ES-I3 (cell line): ENCODE data around the gene KAZN.

Experiments used
- H3K36me3 ChIP-seq: 2 replicates; pipeline ENCODE4 v1.6.1; 2013; ENCODE audit warnings: mild to moderate bottlenecking, low read length, control low read depth, moderate library complexity; ENCODE audit not compliant: insufficient read depth
- H3K4me1 ChIP-seq: 2 replicates; pipeline ENCODE4 v1.6.1; 2013; ENCODE audit warnings: mild to moderate bottlenecking, control low read depth, low read length; ENCODE audit not compliant: insufficient read depth
- H3K9ac ChIP-seq: 2 replicates; pipeline ENCODE4 v1.6.1; 2013; ENCODE audit warnings: low read depth, mild to moderate bottlenecking, low read length, moderate library complexity
- H3K9me3 ChIP-seq: 2 replicates; pipeline ENCODE4 v1.6.1; 2013; ENCODE audit warnings: mild to moderate bottlenecking, low read length, moderate library complexity; ENCODE audit not compliant: control insufficient read depth, insufficient read depth

The KAZN gene

DNA sequence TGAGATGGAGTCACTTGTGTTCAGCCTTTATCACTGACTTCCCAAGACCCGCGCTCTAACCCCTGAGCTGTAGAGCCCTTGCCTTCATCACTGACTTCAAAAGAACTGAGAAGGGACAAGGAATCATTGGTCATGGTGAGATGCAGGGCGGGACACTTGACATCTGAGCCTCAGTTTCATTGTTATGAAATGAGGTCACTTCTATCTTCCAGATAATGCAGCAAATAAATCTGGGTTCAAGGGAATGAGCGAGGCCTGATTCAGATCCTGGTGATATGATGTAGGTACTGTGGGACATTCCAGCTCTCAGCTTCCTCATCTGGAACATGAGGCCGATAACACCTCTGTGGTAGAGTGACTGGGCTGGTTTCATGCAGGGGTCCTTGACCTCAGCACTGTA, 13.8 kb downstream of the KAZN start:
- no peaks in the 10 kb centered on the region for H3K9me3 ChIP-seq
- H3K4me1 ChIP-seq, result no peaks in the 10 kb centered on the region
- H3K9ac ChIP-seq, result no peak overlapping the region
- peaks cover 9% of the 10 kb centered on the region; the same call in 1 of the 2 replicates for H3K36me3 ChIP-seq

DNA sequence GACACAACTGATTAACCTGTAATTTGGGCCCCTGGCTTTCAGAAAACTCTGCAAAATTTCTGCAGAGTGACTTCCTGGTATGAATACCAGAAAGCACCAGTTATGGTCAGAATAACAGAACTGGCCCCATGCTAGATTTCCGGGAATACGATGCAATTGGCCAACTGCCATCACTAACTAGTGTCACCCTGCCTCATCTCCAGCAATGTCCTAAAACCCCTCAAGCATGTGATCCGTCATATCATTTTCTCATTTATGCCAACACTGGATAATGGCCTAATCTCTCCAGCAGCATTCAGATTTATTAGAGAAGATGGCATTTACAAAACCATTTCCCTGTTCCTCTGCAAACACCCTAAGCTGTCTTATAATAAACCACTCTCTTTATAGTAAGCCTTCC, 15.4 kb downstream of the KAZN start:
- Histone ChIP-seq H3K36me3 (peaks cover 7% of the 10 kb centered on the region; the same call in 1 of the 2 replicates), H3K9ac (no peak overlapping the region), H3K4me1 (no peaks in the 10 kb centered on the region), H3K9me3 (no peaks in the 10 kb centered on the region)

DNA sequence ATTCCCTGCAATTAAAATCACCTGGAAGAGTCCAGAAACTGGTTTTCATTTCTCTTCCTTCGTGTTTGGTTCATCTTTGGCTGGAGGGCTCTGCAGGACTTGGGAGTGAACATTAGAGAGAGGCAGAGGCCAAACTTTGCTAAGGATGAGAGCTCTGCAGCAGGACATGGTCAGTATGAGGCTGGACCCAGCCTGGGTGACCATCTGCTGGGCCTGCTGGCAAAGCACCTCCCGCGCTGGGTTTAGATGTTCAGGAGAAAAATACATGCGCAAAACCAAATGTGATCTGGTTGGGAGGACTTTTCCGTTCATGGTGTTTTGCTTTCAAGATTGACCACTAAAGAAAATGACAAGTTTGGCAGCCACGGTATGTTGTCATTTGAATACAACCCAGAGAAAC, 15.9 kb downstream of the KAZN start:
- Histone ChIP-seq H3K9ac (no peak overlapping the region), H3K36me3 (peaks cover 3% of the 10 kb centered on the region; the same call in 1 of the 2 replicates), H3K9me3 (no peaks in the 10 kb centered on the region), H3K4me1 (no peaks in the 10 kb centered on the region)

DNA sequence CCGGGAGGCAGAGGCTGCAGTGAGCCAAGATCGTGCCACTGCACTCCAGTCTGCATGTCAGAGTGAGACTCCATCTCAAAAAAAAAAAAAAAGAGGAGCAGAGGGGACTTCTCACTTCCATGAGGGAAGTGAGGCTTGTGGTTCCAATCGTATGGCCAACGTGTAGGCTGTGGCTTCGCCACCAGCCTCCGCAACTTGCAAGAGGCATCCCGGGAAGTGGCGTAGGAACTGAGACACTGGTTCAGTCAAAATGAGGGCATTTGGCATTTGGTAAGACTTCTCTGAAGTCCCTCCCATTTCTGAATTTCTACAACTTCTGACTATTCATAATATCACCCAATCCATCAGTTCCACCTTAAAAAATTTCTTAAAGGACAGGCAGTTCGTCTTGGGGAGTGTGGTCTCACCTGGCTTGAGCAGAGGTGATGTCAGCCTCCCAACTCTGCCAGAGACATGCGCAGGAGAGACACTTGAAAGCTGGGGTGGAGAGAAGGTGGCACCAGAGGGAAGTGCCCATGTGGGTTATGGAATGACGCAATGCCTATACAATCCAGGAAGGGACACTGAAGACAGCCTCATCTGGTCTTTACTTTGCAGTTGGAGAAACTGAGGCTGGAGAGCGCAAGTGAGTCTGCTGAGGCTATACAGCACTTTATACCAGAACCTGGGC, 17.2 kb downstream of the KAZN start:
- Histone ChIP-seq H3K4me1 (no peaks in the 10 kb centered on the region), H3K9me3 (no peaks in the 10 kb centered on the region), H3K9ac (no peak overlapping the region), H3K36me3 (peaks cover under 1% of the 10 kb centered on the region; the same call in 1 of the 2 replicates)

DNA sequence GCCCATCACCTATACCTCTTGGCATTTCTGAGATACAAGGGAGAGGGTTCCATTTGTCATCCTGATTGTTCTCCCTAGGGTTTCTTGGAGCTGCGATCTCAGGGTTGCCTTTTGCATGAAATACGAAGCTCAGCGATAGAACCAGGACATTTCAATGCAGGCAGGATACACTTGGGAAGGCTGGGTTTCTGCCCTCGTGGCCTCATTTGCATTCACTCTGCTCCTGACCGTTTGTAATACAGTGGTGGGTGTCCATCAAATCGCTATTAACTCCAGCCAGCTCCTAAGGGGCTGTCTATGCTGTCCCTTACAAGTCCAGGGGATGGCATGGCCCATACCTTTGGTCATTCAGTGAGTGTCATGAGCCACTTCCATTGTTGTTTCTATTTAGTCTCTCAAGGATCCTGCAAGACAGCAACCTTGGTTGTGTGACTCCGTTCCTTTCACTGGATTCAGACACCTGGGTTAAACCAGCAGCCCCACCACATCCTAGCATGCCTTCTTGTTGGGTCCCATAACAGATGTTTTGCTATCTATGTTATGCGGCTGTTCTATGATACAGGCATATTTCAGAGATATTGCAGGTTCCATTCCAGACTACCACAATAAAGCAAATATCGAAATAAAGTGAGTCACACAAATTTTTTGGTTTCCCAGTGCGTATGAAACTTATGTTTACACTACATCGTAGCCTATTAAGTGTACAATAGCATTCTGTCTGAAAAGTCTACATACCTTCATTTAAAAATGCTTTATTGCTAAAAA, 18.3 kb downstream of the KAZN start:
- no peak overlapping the region for H3K9ac ChIP-seq
- H3K4me1 ChIP-seq, result no peaks in the 10 kb centered on the region
- peaks cover 4% of the 10 kb centered on the region; the same call in 1 of the 2 replicates for H3K36me3 ChIP-seq
- peaks cover 1% of the 10 kb centered on the region; the same call in 1 of the 2 replicates for H3K9me3 ChIP-seq

DNA sequence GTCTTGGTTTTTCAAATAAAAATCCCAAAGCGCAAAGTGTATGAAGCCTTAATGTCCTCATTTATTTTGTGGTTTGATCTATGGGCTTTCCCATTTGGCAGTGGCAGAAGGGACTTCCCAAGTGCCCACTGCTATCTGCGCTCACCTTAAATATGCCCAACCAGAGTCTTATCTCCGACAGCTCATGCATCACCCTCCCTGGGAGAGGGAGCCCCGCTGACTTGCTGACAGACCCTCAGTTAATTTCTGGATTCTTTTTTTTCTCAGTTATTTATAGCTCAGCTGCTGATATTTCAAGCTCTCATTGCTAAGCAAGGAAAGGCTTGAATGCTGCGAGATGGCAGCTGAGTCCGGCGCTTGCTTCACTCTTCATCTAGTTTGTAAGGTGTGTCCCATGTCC, 19.3 kb downstream of the KAZN start:
- H3K36me3 ChIP-seq, result peaks cover 4% of the 10 kb centered on the region; the same call in 1 of the 2 replicates
- no peak overlapping the region for H3K9ac ChIP-seq
- no peaks in the 10 kb centered on the region for H3K4me1 ChIP-seq
- H3K9me3 ChIP-seq, result peaks cover 3% of the 10 kb centered on the region; the same call in 1 of the 2 replicates

DNA sequence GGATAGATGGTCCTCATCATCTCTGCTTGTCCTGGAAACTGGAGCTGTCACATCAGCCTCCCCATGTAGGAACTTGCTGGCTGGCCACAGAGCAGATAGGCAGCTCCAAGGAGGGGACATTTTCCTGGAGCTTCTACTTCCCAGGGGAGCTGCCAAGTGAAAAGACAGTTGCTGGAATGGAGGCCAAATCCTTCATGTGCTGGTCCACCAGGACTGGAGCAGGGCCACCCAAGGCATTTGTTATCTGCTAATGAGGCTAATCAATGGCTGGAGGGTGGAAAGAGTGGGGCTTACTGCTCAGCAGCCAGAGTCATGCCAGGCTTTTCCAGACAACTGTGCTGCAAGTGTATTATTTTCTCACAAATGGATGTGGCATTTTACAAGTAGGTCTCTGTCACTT, 22.5 kb downstream of the KAZN start:
- Histone ChIP-seq H3K36me3 (peaks cover 4% of the 10 kb centered on the region; the same call in 1 of the 2 replicates), H3K4me1 (0 out of 2 replicates have a peak, but pooled peaks cover 3% of the 10 kb centered on the region), H3K9me3 (peaks cover 3% of the 10 kb centered on the region; the same call in 1 of the 2 replicates), H3K9ac (no peak overlapping the region)

DNA sequence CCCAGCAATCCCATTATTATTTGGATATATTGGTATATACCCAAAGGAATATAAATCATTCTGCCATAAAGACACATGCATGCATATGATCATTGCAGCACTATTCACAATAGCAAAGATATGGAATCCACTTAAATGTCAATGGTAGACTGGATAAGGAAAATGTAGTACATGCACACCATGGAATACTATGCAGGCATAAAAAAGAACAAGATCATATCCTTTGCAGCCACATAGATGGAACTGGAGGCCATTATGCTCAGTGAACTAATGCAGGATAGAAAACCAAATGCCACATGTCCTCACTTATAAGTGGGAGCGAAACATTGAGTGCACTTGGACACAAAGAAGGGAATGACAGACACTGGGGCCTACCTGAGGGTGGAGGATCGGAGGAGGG, 24.6 kb downstream of the KAZN start:
- H3K4me1 ChIP-seq, result peaks cover 8% of the 10 kb centered on the region; the same call in 1 of the 2 replicates
- H3K36me3 ChIP-seq, result peaks cover 4% of the 10 kb centered on the region; the same call in 1 of the 2 replicates
- no peak overlapping the region for H3K9ac ChIP-seq
- peaks cover 3% of the 10 kb centered on the region; the same call in 1 of the 2 replicates for H3K9me3 ChIP-seq

DNA sequence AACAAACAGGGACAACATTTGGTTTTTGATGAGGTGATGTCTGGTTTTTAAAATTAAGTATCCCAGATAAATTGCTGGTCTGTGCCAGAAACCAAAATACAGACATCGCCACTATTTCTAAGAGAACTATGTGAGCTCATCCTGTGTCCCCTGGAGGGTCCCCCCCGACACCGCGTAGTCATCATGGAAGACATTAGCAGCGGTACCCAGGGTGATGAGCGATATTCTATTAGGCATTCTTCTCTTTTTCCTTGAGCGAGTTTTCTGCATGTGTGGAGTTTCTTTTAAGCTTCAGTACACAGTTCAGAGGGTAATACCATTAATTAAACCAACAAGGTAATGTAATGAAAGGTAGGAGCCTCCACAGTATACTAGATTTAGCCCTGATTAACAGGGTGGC, 26.5 kb downstream of the KAZN start:
- Histone ChIP-seq H3K9me3 (peaks cover 3% of the 10 kb centered on the region; the same call in 1 of the 2 replicates), H3K9ac (no peak overlapping the region), H3K36me3 (peaks cover 4% of the 10 kb centered on the region; the same call in 1 of the 2 replicates), H3K4me1 (peaks cover 8% of the 10 kb centered on the region)

DNA sequence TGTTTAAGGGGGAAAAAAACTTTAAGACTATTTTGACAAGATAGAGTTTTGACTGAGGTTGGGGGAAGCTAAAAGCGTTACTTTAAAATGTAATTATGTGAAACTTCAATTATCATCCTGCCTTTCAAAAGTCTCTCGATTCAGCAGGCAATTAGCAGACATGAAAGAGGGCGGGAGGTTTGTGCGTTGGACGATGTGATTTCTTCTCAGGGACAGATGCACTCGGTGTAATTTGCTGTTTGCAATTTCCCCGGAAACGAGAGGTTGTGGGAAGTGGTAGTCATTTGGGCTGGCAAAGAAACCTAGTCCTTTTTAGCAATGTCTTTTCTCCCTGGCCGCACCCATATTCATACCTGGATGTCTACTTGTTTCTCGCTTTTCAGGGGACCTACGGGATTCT, 27.1 kb downstream of the KAZN start:
- Histone ChIP-seq H3K4me1 (peaks cover 8% of the 10 kb centered on the region), H3K9ac (no peak overlapping the region), H3K36me3 (peaks cover 4% of the 10 kb centered on the region; the same call in 1 of the 2 replicates), H3K9me3 (peaks cover 3% of the 10 kb centered on the region; the same call in 1 of the 2 replicates)

DNA sequence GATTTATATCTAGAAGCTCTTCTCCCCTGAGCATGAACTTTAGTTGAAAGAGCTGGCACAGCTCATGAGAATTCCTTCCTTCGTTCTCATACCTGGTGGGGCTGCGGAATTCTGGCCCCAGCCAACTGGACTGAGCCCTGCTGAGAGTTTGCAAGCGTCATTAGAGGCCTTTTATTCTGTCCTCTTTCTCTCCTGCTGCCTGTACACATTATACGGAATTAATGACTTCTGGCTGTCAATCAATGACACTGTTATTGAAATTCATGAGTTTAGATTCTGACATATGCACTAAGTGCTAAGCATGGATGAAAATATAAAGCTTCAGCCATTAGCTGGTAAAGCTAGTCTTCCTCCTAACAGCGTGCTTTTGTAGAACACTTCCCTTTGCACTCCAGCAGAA, 27.5 kb downstream of the KAZN start:
- 0 out of 2 replicates have a peak, but pooled peaks cover under 1% of the 10 kb centered on the region for H3K36me3 ChIP-seq
- no peak overlapping the region for H3K9ac ChIP-seq
- H3K4me1 ChIP-seq, result peaks cover 8% of the 10 kb centered on the region
- peaks cover 3% of the 10 kb centered on the region; the same call in 1 of the 2 replicates for H3K9me3 ChIP-seq

DNA sequence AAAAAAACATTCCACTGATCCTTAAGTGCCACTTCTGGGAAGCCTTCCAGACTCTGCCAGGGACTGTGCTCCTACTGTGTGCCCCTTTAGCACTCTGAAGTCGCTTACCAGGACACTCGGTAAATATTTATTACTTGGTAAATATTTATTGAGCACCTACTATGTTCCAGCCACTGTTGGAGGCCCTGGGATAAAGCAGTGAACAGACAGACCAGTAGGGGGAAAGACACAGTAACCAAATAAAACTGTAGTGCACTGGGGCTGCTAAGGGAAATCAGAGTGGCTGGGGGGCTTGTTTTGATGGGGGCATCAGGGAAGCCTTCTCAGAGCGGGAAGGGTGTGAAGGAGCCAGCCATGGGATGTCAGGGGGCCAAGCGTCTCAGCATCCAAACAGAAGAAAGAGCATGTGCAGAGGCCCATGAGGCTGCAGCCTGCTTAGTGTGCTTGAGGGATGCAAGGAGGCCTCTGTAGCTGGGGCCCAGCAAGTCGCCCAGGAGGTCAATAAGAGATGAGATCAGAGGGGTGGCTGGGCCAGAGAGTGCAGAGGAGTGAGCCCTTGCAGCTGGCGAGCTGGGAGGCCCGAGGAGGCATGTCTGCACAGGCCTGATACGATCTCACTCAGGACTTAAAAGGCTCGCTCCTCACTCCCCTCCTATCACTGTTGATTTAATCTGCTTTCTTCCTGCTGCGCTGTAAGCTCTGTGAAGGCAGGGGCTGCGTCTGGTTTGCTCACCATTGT, 28.6 kb downstream of the KAZN start:
- Histone ChIP-seq H3K9me3 (no peaks in the 10 kb centered on the region), H3K36me3 (no peaks in the 10 kb centered on the region), H3K4me1 (peaks cover 8% of the 10 kb centered on the region), H3K9ac (no peak overlapping the region)

DNA sequence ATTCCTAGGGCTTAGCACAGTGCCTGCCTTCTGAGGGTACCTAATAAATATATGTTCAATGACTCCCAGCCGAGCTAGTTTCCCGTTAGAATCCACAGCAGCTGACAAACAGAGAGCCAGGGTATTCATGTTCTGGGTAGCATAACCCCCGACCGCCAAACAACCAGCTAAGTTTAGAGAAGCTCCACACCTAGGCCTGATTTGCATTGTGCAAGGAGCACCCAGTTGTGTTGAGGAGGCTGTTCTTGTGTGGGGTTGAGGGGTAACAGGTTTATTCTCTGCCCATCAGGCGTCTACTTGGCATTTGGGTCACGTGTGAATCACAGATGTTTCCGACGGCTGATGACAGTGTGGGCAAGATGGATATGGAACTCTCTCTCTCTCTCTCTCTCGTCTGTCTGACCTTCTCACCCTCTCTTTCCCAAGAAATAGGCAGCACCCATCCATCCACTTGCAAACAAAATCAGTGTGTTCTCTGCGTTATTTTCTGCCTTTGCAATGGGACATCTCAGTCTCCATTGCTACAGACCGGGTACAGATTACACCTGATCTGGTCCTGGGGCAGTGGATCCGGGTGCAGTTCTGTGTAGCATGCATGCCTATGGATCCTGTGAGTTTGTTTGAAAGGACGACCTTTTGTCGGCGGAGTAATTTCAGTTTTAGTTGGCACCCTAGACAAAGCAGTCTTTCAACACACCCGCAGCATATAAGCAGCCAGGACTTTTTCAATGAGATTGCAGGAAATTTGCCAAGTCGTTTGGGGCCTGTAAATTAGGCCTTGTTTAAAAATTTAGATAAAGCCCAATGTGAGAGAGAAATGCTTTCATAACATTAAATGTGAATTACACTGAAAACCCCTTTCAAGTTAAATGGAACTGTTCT, 29.4 kb downstream of the KAZN start:
- Histone ChIP-seq H3K9ac (no peak overlapping the region), H3K36me3 (no peaks in the 10 kb centered on the region), H3K9me3 (no peaks in the 10 kb centered on the region), H3K4me1 (peaks cover 8% of the 10 kb centered on the region)
